HEK293 (cell line): Measurements from ENCODE around the gene HLA-A.

ENCODE experiments used
- CTCF ChIA-PET: fragments of 350-600 bp; formaldehyde crosslinking; extraction: SDS; loops from one replicate; lab custom pipeline; 2021; ENCODE audit warnings: antibody characterized with exemption; lab: Yijun Ruan, JAX
- POLR2A ChIA-PET: fragments of 300-600 bp; formaldehyde crosslinking; extraction: SDS; loops from one replicate; lab custom pipeline; 2020; ENCODE audit warnings: antibody characterized with exemption, inconsistent platforms; lab: Yijun Ruan, JAX
- H3K27ac ChIP-seq: fragments of 200-500 bp; sonication (Bioruptor generic); 2 replicates; pipeline ENCODE4 v1.5.1; 2014; ENCODE audit warnings: low read depth, low read length, control low read depth, inconsistent platforms; ENCODE audit errors: extremely low read depth
- H3K36me3 ChIP-seq, 2 experiments: fragments of 200-500 bp in 1 of 2; sonication (Bioruptor generic) in 1 of 2; 1 replicate in 1 of 2; 2 replicates in 1 of 2; pipeline ENCODE4 v1.5.1; 2014 to 2017; ENCODE audit warnings: inconsistent platforms in 2 of 2, low read length in 2 of 2; ENCODE audit not compliant: control insufficient read depth in 2 of 2, insufficient read depth in 1 of 2
- H3K4me1 ChIP-seq: fragments of 200-500 bp; sonication (Bioruptor generic); 2 replicates; pipeline ENCODE4 v1.5.1; 2014; ENCODE audit warnings: mild to moderate bottlenecking, low read length, inconsistent platforms; ENCODE audit not compliant: control insufficient read depth, insufficient read depth
- H3K4me3 ChIP-seq: 2 replicates; pipeline ENCODE4 v1.5.1; 2011; ENCODE audit warnings: low read depth, mild to moderate bottlenecking, control low read depth, low read length, moderate library complexity
- H3K9me3 ChIP-seq: fragments of 200-500 bp; sonication (Bioruptor generic); 2 replicates; pipeline ENCODE4 v1.5.1; 2014; ENCODE audit warnings: low read depth, low read length, inconsistent platforms; ENCODE audit not compliant: control insufficient read depth, insufficient read depth
- MYNN ChIP-seq: fragments of 450-650 bp; formaldehyde crosslinking; IDR thresholded peaks from 2 replicates; pipeline ENCODE4 v1.5.1; 2016; ENCODE audit warnings: missing biosample characterization, missing genetic modification characterization, borderline replicate concordance
- TCF7L2 ChIP-seq: IDR thresholded peaks from 2 replicates; pipeline ENCODE4 v1.6.1; 2011; ENCODE audit warnings: low read depth, mild to moderate bottlenecking, inconsistent platforms, low read length, moderate library complexity, borderline replicate concordance
- ZBTB8A ChIP-seq: fragments of 450-650 bp; formaldehyde crosslinking; IDR thresholded peaks from 2 replicates; pipeline ENCODE4 v1.5.1; 2016; ENCODE audit warnings: missing biosample characterization, missing genetic modification characterization
- ZFP37 ChIP-seq: fragments of 450-650 bp; formaldehyde crosslinking; IDR thresholded peaks from 2 replicates; pipeline ENCODE4 v1.5.1; 2016; ENCODE audit warnings: missing biosample characterization, missing genetic modification characterization
- ZNF24 ChIP-seq: fragments of 450-650 bp; formaldehyde crosslinking; IDR thresholded peaks from 2 replicates; pipeline ENCODE4 v1.5.1; 2016; ENCODE audit warnings: missing biosample characterization, missing genetic modification characterization
- ZNF248 ChIP-seq: fragments of 450-650 bp; formaldehyde crosslinking; IDR thresholded peaks from 2 replicates; pipeline ENCODE4 v1.5.1; 2017; ENCODE audit warnings: missing biosample characterization, missing genetic modification characterization
- ZNF341 ChIP-seq: fragments of 450-650 bp; formaldehyde crosslinking; IDR thresholded peaks from 2 replicates; pipeline ENCODE4; 2016; ENCODE audit warnings: low read depth, missing biosample characterization, missing genetic modification characterization
- ZNF658 ChIP-seq: fragments of 450-650 bp; formaldehyde crosslinking; IDR thresholded peaks from 2 replicates; pipeline ENCODE4; 2016; ENCODE audit warnings: missing biosample characterization, missing genetic modification characterization
- ZNF660 ChIP-seq: fragments of 450-650 bp; IDR thresholded peaks from 2 replicates; pipeline ENCODE4 v1.5.1; 2018; ENCODE audit warnings: missing biosample characterization, mild to moderate bottlenecking, missing genetic modification characterization
- ZNF843 ChIP-seq: fragments of 450-650 bp; formaldehyde crosslinking; IDR thresholded peaks from 2 replicates; pipeline ENCODE4 v1.5.1; 2016; ENCODE audit warnings: missing biosample characterization, missing genetic modification characterization
- ZSCAN30 ChIP-seq: fragments of 450-650 bp; IDR thresholded peaks from 2 replicates; pipeline ENCODE4 v1.5.1; 2018; ENCODE audit warnings: missing biosample characterization, mild to moderate bottlenecking, missing genetic modification characterization, moderate library complexity
- TF ChIP-seq, protein P1 (sequence below): sonication (generic); formaldehyde crosslinking; IDR thresholded peaks from 2 replicates; pipeline ENCODE4 v1.8.1; 2022; ENCODE audit warnings: mild to moderate bottlenecking, moderate library complexity, missing genetic modification reagents
- TF ChIP-seq, protein P2 (sequence below): fragments of 450-650 bp; formaldehyde crosslinking; IDR thresholded peaks from 2 replicates; pipeline ENCODE4 v1.5.1; 2016; ENCODE audit warnings: missing biosample characterization, missing genetic modification characterization
- TF ChIP-seq, protein P3 (sequence below): fragments of 450-650 bp; formaldehyde crosslinking; IDR thresholded peaks from 2 replicates; pipeline ENCODE4 v1.5.1; 2016; ENCODE audit warnings: missing biosample characterization, missing genetic modification characterization
- TF ChIP-seq, protein P4 (sequence below): fragments of 450-650 bp; formaldehyde crosslinking; IDR thresholded peaks from 2 replicates; pipeline ENCODE4 v1.5.1; 2017; ENCODE audit warnings: missing biosample characterization, missing genetic modification characterization
- TF ChIP-seq, protein P5 (sequence below): fragments of 450-650 bp; formaldehyde crosslinking; IDR thresholded peaks from 2 replicates; pipeline ENCODE4 v1.5.1; 2016; ENCODE audit warnings: missing biosample characterization, missing genetic modification characterization
- TF ChIP-seq, protein P6 (sequence below): fragments of 450-650 bp; formaldehyde crosslinking; IDR thresholded peaks from 2 replicates; pipeline ENCODE4 v1.5.1; 2016; ENCODE audit warnings: missing biosample characterization, missing genetic modification characterization

Gene HLA-A

DNA sequence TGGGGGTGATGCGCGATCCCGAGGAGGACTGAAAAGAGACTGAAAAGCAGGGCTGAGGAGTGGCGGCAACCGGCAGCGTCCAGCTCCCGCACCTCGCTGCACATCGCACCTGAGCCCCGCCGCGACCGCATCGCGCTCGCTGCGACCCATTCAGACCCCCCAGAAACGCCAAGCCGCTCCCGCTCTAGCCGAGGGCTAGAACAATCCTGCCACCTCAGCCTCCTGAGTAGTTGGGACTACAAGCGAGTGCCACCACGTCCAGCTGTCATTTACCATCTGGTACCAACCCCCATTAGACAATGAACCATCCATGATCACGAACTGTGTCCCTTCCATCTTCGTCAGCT lies 33.2 kb downstream of the HLA-A start:
- Histone ChIP-seq H3K27ac (no peak overlapping the region), H3K4me3 (no peak overlapping the region), H3K36me3 (no peaks in the 10 kb centered on the region), H3K4me1 (no peaks in the 10 kb centered on the region), H3K9me3 (no peaks in the 10 kb centered on the region)
- TF ChIP-seq, protein P1, sequence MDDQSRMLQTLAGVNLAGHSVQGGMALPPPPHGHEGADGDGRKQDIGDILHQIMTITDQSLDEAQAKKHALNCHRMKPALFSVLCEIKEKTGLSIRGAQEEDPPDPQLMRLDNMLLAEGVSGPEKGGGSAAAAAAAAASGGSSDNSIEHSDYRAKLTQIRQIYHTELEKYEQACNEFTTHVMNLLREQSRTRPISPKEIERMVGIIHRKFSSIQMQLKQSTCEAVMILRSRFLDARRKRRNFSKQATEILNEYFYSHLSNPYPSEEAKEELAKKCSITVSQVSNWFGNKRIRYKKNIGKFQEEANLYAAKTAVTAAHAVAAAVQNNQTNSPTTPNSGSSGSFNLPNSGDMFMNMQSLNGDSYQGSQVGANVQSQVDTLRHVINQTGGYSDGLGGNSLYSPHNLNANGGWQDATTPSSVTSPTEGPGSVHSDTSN (CRISPR knock-in tag) = 0 out of 2 replicates have a peak, but pooled peaks have one; percentile 35
- no peak for TF ChIP-seq ZFP37 (tag by site-specific recombination)
- POLR2A ChIA-PET = interaction anchor here (1.6 to 2.7 kb wide), 2 partner anchors 10 to 11 kb away, joined by 7 read pairs; no protein-coding TSS in a partner anchor
- CTCF ChIA-PET = interaction anchor here (0.6 to 1.9 kb wide), 6 partner anchors 11 to 1870 kb away, joined by 3 to 9 read pairs (median 5); no protein-coding TSS in a partner anchor

DNA sequence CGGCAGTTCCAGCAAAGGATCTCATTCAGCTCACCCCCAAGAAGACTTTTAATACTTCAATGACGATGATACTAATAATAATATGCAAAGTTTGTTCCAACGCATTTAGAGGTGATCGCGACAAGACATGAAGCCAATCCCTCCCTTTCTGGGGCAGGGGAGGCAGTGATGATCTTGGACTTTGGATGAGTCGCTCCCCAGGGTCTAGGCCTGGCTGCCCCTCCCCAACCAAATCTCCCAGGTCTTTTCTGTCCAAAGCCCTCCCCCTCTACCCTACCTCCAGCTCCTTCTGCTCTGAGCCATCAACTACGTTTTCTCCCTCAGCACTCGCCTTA lies 33.9 kb downstream of the HLA-A start:
- POLR2A ChIA-PET = interaction anchor here (0.6 to 2.7 kb wide), 3 partner anchors 10 to 140 kb away, joined by 4 to 7 read pairs (median 7); no protein-coding TSS in a partner anchor
- no peaks in the 10 kb centered on the region for H3K9me3 ChIP-seq
- no peaks in the 10 kb centered on the region for H3K36me3 ChIP-seq
- no peaks in the 10 kb centered on the region for H3K4me1 ChIP-seq
- no peak for TF ChIP-seq ZNF658 (tag by site-specific recombination)
- TF ChIP-seq ZNF341 = peak; percentile 65; the same call in 1 of the 2 replicates
- H3K27ac ChIP-seq = no peak overlapping the region
- CTCF ChIA-PET = interaction anchor here (0.6 to 1.9 kb wide), 7 partner anchors 9 to 327 kb away, joined by 3 to 9 read pairs (median 4); no protein-coding TSS in a partner anchor
- H3K4me3 ChIP-seq = peak overlapping the region; percentile 55

DNA sequence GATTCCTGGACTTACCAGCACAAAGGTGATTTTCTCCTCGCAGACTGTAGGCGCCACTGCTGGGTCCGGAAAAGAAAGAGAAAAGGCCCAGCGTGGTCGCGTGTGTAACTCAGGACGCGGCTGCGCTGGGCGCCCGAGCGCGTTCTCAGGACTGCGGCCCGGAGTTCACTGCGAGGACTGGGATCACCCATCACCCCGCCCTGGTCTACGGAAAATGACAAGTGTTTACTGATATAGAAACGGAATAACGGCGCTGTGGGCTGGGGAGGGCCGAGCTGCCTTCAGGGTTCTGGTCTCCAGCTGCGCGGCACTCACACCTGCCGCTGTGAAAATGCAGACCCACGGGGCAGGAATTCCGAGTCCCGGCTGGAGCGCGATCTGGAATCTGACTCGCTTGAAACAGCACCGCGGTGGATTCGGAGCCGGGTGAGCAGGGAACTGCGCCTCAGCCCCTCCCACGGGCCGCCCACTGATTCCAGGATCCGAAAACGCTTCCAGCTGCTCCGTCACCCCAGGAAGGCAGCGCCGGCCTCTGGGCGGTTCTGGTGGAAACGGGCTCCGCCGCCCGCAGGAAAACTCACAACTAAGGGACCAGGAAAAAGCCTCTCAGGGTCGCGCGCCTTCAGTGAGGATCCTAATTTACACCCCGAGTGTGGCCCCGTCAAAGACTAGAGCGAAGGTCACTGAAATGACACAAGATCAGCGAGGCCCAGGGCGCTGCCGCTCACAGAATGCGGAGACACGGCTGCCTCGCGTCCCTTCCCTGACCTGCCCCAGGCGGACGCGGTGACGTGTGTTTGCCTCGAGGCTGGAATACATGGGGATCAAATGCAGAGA lies 34.5 kb downstream of the HLA-A start:
- CTCF ChIA-PET = interaction anchor here (0.6 to 1.9 kb wide), 7 partner anchors 9 to 326 kb away, joined by 3 to 9 read pairs (median 3); no protein-coding TSS in a partner anchor
- Histone ChIP-seq H3K4me1 (no peaks in the 10 kb centered on the region), H3K9me3 (no peaks in the 10 kb centered on the region)
- TF ChIP-seq ZNF843 = peak; percentile 24; the same call in 1 of the 2 replicates
- TF ChIP-seq, protein P2, sequence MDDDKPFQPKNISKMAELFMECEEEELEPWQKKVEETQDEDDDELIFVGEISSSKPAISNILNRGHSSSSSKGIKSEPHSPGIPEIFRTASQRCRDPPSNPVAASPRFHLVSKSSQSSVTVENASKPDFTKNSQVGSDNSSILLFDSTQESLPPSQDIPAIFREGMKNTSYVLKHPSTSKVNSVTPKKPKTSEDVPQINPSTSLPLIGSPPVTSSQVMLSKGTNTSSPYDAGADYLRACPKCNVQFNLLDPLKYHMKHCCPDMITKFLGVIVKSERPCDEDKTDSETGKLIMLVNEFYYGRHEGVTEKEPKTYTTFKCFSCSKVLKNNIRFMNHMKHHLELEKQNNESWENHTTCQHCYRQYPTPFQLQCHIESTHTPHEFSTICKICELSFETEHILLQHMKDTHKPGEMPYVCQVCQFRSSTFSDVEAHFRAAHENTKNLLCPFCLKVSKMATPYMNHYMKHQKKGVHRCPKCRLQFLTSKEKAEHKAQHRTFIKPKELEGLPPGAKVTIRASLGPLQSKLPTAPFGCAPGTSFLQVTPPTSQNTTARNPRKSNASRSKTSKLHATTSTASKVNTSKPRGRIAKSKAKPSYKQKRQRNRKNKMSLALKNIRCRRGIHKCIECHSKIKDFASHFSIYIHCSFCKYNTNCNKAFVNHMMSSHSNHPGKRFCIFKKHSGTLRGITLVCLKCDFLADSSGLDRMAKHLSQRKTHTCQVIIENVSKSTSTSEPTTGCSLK = no peak
- TF ChIP-seq ZNF660 (tag by site-specific recombination) = 0 out of 2 replicates have a peak, but pooled peaks have one; percentile 67
- TF ChIP-seq, protein P3, sequence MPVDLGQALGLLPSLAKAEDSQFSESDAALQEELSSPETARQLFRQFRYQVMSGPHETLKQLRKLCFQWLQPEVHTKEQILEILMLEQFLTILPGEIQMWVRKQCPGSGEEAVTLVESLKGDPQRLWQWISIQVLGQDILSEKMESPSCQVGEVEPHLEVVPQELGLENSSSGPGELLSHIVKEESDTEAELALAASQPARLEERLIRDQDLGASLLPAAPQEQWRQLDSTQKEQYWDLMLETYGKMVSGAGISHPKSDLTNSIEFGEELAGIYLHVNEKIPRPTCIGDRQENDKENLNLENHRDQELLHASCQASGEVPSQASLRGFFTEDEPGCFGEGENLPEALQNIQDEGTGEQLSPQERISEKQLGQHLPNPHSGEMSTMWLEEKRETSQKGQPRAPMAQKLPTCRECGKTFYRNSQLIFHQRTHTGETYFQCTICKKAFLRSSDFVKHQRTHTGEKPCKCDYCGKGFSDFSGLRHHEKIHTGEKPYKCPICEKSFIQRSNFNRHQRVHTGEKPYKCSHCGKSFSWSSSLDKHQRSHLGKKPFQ (tag by site-specific recombination) = 0 out of 2 replicates have a peak, but pooled peaks have one; percentile 41
- no peak for TF ChIP-seq ZNF248 (tag by site-specific recombination)
- TF ChIP-seq, protein P4, sequence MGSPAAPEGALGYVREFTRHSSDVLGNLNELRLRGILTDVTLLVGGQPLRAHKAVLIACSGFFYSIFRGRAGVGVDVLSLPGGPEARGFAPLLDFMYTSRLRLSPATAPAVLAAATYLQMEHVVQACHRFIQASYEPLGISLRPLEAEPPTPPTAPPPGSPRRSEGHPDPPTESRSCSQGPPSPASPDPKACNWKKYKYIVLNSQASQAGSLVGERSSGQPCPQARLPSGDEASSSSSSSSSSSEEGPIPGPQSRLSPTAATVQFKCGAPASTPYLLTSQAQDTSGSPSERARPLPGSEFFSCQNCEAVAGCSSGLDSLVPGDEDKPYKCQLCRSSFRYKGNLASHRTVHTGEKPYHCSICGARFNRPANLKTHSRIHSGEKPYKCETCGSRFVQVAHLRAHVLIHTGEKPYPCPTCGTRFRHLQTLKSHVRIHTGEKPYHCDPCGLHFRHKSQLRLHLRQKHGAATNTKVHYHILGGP (tag by site-specific recombination) = no peak
- TF ChIP-seq ZNF24 (tag by site-specific recombination) = peak; percentile 13; the same call in 1 of the 2 replicates
- no peak for TF ChIP-seq TCF7L2
- TF ChIP-seq, protein P5, sequence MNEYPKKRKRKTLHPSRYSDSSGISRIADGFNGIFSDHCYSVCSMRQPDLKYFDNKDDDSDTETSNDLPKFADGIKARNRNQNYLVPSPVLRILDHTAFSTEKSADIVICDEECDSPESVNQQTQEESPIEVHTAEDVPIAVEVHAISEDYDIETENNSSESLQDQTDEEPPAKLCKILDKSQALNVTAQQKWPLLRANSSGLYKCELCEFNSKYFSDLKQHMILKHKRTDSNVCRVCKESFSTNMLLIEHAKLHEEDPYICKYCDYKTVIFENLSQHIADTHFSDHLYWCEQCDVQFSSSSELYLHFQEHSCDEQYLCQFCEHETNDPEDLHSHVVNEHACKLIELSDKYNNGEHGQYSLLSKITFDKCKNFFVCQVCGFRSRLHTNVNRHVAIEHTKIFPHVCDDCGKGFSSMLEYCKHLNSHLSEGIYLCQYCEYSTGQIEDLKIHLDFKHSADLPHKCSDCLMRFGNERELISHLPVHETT = no peak
- TF ChIP-seq ZBTB8A = peak; percentile 84
- TF ChIP-seq, protein P6, sequence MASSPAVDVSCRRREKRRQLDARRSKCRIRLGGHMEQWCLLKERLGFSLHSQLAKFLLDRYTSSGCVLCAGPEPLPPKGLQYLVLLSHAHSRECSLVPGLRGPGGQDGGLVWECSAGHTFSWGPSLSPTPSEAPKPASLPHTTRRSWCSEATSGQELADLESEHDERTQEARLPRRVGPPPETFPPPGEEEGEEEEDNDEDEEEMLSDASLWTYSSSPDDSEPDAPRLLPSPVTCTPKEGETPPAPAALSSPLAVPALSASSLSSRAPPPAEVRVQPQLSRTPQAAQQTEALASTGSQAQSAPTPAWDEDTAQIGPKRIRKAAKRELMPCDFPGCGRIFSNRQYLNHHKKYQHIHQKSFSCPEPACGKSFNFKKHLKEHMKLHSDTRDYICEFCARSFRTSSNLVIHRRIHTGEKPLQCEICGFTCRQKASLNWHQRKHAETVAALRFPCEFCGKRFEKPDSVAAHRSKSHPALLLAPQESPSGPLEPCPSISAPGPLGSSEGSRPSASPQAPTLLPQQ (tag by site-specific recombination) = no peak
- peak; percentile 64; the same call in 1 of the 2 replicates for TF ChIP-seq ZSCAN30 (tag by site-specific recombination)
- TF ChIP-seq MYNN (tag by site-specific recombination) = no peak

More for the DNA sequence above, 34.5 kb downstream of the HLA-A start:
- POLR2A ChIA-PET = interaction anchor here (0.6 to 2.7 kb wide), 4 partner anchors 11 to 140 kb away, joined by 3 to 7 read pairs (median 6); no protein-coding TSS in a partner anchor
- H3K4me3 ChIP-seq = peak overlapping the region; percentile 55
- H3K27ac ChIP-seq = peak overlapping the region; percentile 32; the same call in 1 of the 2 replicates
- H3K36me3 ChIP-seq = no peaks in the 10 kb centered on the region
